ENCODE results near the gene HEMGN.

HEMGN gene, protein sequence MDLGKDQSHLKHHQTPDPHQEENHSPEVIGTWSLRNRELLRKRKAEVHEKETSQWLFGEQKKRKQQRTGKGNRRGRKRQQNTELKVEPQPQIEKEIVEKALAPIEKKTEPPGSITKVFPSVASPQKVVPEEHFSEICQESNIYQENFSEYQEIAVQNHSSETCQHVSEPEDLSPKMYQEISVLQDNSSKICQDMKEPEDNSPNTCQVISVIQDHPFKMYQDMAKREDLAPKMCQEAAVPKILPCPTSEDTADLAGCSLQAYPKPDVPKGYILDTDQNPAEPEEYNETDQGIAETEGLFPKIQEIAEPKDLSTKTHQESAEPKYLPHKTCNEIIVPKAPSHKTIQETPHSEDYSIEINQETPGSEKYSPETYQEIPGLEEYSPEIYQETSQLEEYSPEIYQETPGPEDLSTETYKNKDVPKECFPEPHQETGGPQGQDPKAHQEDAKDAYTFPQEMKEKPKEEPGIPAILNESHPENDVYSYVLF

GRCh38 chr9:97938081-97938644, at the start of gene HEMGN:
TSS of gene HEMGN (minus strand) at chr9:97938172. CDS start at chr9:97938136, 36 bp downstream.
- no peak within 1 kb of the TSS for H3K9ac ChIP-seq (ENCODE audit: low read length in 2 of 2)
- H3K36me3 ChIP-seq (ENCODE audit: control insufficient read depth in 2 of 2, insufficient read depth in 2 of 2, low read length in 2 of 2): no peaks in the 10 kb centered on the region
- no peak within 1 kb of the TSS for H3K27ac ChIP-seq (ENCODE audit: low read length)
- no peaks in the 10 kb centered on the region for H3K9me3 ChIP-seq (ENCODE audit: control insufficient read depth in 2 of 2, low read length in 2 of 2)
- H3K4me3 ChIP-seq (ENCODE audit: low read length in 2 of 2): no peak within 1 kb of the TSS
- H3K4me1 ChIP-seq (ENCODE audit: control insufficient read depth, insufficient read depth, low read length): no peaks in the 10 kb centered on the region
- H3K27me3 ChIP-seq (ENCODE audit: control insufficient read depth in 1 of 2, insufficient read depth in 2 of 2, low read length in 2 of 2): peaks cover 0 to 15% of the 10 kb centered on the region in 2 donors

DNA sequence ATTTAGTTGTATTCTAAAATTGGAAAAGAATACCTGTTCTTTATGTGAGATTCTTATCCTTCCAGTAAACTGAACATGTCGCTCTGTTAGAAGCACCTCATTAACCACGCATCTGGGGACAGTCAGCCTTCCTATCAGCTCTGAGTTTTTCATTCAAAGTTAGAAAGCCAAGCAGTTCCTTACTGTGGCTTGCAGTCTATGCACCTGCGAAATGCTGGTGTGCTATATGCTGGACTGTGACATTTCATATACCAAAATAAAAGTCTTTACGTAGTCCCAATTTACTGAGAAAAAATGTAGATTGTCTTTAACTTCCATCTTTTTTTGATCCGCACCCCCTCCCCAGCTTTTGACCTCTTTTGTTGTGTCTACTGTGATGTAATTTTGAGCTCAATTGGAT, 49.5 kb upstream of the HEMGN start:
- Histone ChIP-seq H3K4me1 (ENCODE audit: control insufficient read depth, insufficient read depth, low read length) (peaks cover 25% of the 10 kb centered on the region), H3K27me3 (ENCODE audit: control insufficient read depth in 1 of 2, insufficient read depth in 2 of 2, low read length in 2 of 2) (no peaks in the 10 kb centered on the region), H3K9me3 (ENCODE audit: control insufficient read depth in 2 of 2, low read length in 2 of 2) (no peaks in the 10 kb centered on the region), H3K9ac (ENCODE audit: low read length in 2 of 2) (no peak overlapping the region), H3K36me3 (ENCODE audit: control insufficient read depth in 2 of 2, insufficient read depth in 2 of 2, low read length in 2 of 2) (no peaks in the 10 kb centered on the region), H3K27ac (ENCODE audit: low read length) (no peak overlapping the region), H3K4me3 (ENCODE audit: low read length in 2 of 2) (no peak overlapping the region)

DNA sequence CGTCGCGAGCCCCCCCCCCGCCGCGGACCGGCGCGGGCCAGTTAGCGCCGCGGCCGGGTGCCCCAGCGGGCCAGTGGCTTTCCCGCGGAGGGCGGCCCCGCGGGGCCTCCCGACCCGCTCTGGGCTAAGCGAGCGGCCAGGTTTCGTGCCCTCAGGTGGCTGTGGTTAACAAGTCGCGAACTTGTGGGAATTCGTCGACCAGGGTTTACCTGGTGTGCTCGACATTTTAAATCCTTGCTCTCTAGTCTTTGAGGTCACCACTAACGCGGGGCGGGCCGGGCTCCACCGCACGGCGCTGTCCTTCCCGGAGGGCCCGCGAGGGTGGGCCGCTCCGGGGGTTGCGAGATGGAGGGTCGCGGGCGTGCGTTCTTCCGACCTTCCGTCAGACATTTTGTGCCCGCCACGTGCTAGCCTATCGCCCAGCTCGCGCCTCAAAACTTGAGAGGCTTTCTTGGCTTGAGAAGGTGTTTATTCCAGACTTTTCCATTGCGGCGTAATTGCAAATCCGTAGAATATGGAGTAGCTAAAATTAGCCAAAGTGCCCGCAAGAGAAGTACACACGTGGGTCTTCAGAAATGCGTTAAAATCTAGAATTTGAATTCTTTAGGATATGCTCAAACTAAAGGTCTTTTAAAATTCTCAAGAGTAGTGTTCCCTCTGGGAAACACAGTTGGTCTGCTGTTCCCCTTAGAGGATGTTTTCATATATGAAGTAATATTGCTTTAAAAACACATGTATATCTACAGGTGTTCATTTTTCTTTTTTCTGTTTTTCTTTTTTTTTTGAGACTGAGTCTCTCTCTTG, 47.3 kb upstream of the HEMGN start:
- Histone ChIP-seq H3K36me3 (ENCODE audit: control insufficient read depth in 2 of 2, insufficient read depth in 2 of 2, low read length in 2 of 2) (no peaks in the 10 kb centered on the region), H3K4me3 (ENCODE audit: low read length in 2 of 2) (peak overlapping the region; percentile 69 to 88), H3K27ac (ENCODE audit: low read length) (peak overlapping the region; percentile 90), H3K4me1 (ENCODE audit: control insufficient read depth, insufficient read depth, low read length) (peaks cover 26% of the 10 kb centered on the region), H3K9me3 (ENCODE audit: control insufficient read depth in 2 of 2, low read length in 2 of 2) (no peaks in the 10 kb centered on the region), H3K9ac (ENCODE audit: low read length in 2 of 2) (peak overlapping the region; percentile 51 to 96), H3K27me3 (ENCODE audit: control insufficient read depth in 1 of 2, insufficient read depth in 2 of 2, low read length in 2 of 2) (no peaks in the 10 kb centered on the region)

DNA sequence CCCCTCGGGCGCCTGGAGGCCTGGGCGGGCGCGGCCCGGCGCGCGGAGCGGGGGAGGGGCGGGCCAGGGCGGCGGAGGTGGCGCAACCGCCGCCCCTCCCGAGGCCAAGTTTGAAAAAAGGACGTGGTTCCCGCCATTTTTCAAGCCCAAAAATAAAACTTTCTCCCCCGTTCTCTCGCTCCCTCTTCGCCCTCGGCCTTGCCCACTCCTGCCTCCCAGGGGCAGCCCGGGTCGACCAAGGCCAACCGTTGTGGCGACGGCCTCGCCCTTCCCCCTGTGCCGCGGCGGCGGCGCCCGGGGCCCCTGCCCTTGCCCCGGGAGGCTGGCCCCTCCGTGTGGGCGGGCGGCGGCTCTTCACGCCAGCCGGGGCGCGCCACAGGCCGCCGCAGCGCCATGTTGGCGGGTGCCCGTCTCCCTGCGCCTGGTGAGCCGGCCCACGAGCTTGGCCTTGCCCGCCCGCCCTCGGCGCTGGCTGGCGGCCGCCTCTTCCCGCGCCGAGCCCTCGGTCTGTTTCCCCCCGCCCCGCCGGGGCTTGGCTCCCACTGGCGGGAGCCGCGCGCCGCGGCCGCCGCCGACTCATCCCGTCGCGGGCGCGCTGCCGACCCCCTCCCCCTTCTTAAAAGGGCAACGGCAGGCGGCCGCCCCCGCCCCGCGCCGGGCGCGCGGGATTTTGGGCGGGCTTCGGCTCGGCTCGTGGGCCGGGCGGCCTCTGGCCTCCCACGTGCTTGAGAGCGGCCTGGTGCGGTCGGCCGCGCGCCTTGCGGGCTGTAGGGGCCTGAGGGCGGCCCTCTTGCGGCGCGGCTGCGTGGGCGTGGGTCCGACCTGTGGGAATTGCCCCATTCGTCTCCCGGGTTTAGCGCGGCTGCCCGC, 46.5 kb upstream of the HEMGN start:
- H3K9ac ChIP-seq (ENCODE audit: low read length in 2 of 2): peak overlapping the region; percentile 89 to 96
- peaks cover 18% of the 10 kb centered on the region for H3K4me1 ChIP-seq (ENCODE audit: control insufficient read depth, insufficient read depth, low read length)
- H3K9me3 ChIP-seq (ENCODE audit: control insufficient read depth in 2 of 2, low read length in 2 of 2): no peaks in the 10 kb centered on the region
- H3K36me3 ChIP-seq (ENCODE audit: control insufficient read depth in 2 of 2, insufficient read depth in 2 of 2, low read length in 2 of 2): no peaks in the 10 kb centered on the region
- H3K27me3 ChIP-seq (ENCODE audit: control insufficient read depth in 1 of 2, insufficient read depth in 2 of 2, low read length in 2 of 2): no peaks in the 10 kb centered on the region
- peak overlapping the region; percentile 90 for H3K27ac ChIP-seq (ENCODE audit: low read length)
- H3K4me3 ChIP-seq (ENCODE audit: low read length in 2 of 2): peak overlapping the region; percentile 69 to 88

DNA sequence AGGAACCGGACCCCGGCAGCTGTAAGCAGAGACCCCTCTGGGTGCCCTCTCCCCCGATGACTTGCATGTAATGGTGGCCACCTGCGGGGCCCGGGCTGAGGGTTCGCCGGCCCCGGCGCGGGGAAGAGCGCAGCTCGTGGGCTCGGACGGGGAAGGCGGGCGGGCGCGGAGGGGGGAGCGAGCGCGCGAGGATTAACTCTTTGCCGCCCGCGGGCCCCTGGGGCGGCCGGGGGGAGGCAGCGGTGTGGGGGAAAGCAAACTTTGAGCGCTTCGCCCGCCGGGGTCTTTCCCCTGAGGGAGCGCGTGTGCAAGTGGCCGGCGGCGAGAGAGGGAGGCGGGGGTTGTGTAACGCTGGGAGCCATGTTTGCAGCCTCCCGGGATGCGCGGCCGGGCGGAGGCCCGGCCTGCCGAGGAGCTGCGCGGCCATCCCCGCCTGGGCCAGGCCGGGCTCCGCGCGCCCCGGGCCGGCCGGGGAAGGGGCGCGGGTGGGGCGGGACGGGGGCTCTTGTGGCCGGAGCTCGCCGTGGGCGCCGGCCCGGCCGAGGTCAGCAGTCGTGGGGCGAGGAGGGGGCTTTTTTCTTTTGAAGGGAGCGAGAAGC, 45.7 kb upstream of the HEMGN start:
- Histone ChIP-seq H3K27me3 (ENCODE audit: control insufficient read depth in 1 of 2, insufficient read depth in 2 of 2, low read length in 2 of 2) (no peaks in the 10 kb centered on the region), H3K9ac (ENCODE audit: low read length in 2 of 2) (peak overlapping the region; percentile 89 to 96), H3K36me3 (ENCODE audit: control insufficient read depth in 2 of 2, insufficient read depth in 2 of 2, low read length in 2 of 2) (no peaks in the 10 kb centered on the region), H3K9me3 (ENCODE audit: control insufficient read depth in 2 of 2, low read length in 2 of 2) (no peaks in the 10 kb centered on the region), H3K4me1 (ENCODE audit: control insufficient read depth, insufficient read depth, low read length) (peaks cover 16% of the 10 kb centered on the region), H3K4me3 (ENCODE audit: low read length in 2 of 2) (peak overlapping the region; percentile 69 to 88), H3K27ac (ENCODE audit: low read length) (peak overlapping the region; percentile 91)

GRCh38 chr9:97982683-97983588, 45.0 kb upstream of the HEMGN start, which contains the start of gene ANP32B:
TSS of gene ANP32B (plus strand) at chr9:97983341. CDS start at chr9:97983556, 215 bp downstream.
- Histone ChIP-seq H3K4me3 (ENCODE audit: low read length in 2 of 2) (peak within 1 kb of the TSS; percentile 71 to 88), H3K9me3 (ENCODE audit: control insufficient read depth in 2 of 2, low read length in 2 of 2) (no peaks in the 10 kb centered on the region), H3K9ac (ENCODE audit: low read length in 2 of 2) (peak within 1 kb of the TSS; percentile 89 to 96), H3K27me3 (ENCODE audit: control insufficient read depth in 1 of 2, insufficient read depth in 2 of 2, low read length in 2 of 2) (no peaks in the 10 kb centered on the region), H3K36me3 (ENCODE audit: control insufficient read depth in 2 of 2, insufficient read depth in 2 of 2, low read length in 2 of 2) (no peaks in the 10 kb centered on the region), H3K27ac (ENCODE audit: low read length) (peak within 1 kb of the TSS; percentile 91), H3K4me1 (ENCODE audit: control insufficient read depth, insufficient read depth, low read length) (peaks cover 16% of the 10 kb centered on the region)

- Histone ChIP-seq H3K27ac (ENCODE audit: low read length) (peak overlapping the region; percentile 69), H3K4me1 (ENCODE audit: control insufficient read depth, insufficient read depth, low read length) (peaks cover 14% of the 10 kb centered on the region), H3K36me3 (ENCODE audit: control insufficient read depth in 2 of 2, insufficient read depth in 2 of 2, low read length in 2 of 2) (no peaks in the 10 kb centered on the region), H3K4me3 (ENCODE audit: low read length in 2 of 2) (peak overlapping the region; percentile 71 to 88), H3K9ac (ENCODE audit: low read length in 2 of 2) (peak overlapping the region; percentile 69 to 85), H3K27me3 (ENCODE audit: control insufficient read depth in 1 of 2, insufficient read depth in 2 of 2, low read length in 2 of 2) (no peaks in the 10 kb centered on the region), H3K9me3 (ENCODE audit: control insufficient read depth in 2 of 2, low read length in 2 of 2) (no peaks in the 10 kb centered on the region)
Observed at GRCh38 chr9:97981846-97982682, 44.1 kb upstream of the HEMGN start.

DNA sequence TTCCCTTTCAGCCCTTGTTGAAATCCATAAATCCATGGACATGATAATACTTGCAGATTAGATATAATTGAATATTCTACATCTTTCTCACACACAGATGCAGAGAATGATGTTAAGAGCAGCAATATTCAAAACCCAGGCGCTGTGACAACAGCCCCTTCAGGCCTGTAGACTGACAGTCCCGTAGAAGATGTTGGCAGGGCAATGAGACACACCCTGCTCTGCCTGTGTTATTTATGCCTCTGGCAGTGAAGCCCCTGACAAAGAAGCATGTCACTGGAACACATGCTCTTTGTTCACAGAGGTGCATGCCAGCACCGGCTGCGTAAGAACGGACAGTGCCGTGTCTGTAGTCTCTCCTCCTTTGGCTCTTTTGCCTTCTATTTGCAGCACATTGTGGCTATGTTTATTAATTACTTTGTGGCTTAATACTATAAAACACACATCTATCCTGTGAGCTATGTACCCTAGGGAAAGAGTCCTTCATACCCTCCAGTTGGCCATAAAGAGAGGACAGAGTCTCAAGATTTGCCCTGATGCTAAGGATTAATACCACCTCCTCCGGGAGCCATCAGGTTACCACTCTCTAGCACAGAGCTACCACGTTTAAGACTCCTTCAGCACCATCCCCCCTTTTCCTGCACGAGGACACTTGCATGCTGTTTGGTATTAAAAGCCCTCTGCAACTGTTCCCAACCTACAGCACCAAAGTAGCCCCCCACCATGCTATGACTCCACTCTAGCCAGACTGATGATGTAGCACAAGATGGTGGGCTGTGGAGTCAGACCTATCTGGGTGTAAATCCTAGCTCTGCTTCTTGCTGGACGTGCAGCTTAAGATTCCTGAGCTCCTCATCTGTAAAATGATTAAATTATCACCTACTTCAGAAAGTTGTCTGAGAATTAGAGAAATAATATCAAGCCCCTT, 43.2 kb upstream of the HEMGN start:
- no peak overlapping the region for H3K27ac ChIP-seq (ENCODE audit: low read length)
- no peak overlapping the region for H3K9ac ChIP-seq (ENCODE audit: low read length in 2 of 2)

More for the DNA sequence above, 43.2 kb upstream of the HEMGN start:
- Histone ChIP-seq H3K27me3 (ENCODE audit: control insufficient read depth in 1 of 2, insufficient read depth in 2 of 2, low read length in 2 of 2) (no peaks in the 10 kb centered on the region), H3K36me3 (ENCODE audit: control insufficient read depth in 2 of 2, insufficient read depth in 2 of 2, low read length in 2 of 2) (no peaks in the 10 kb centered on the region), H3K4me3 (ENCODE audit: low read length in 2 of 2) (no peak overlapping the region), H3K4me1 (ENCODE audit: control insufficient read depth, insufficient read depth, low read length) (peaks cover 14% of the 10 kb centered on the region), H3K9me3 (ENCODE audit: control insufficient read depth in 2 of 2, low read length in 2 of 2) (no peaks in the 10 kb centered on the region)
